Measurements from ENCODE around the gene HERPUD2. TPM values are rescaled to one million over a fixed set of nuclear protein-coding genes. Genes with fewer than 3 reads are reported as not detected.

HERPUD2 gene
- total RNA-seq, 4 donors from 2014 or later, result 25.3 to 44.1 (median 39.3) TPM

DNA sequence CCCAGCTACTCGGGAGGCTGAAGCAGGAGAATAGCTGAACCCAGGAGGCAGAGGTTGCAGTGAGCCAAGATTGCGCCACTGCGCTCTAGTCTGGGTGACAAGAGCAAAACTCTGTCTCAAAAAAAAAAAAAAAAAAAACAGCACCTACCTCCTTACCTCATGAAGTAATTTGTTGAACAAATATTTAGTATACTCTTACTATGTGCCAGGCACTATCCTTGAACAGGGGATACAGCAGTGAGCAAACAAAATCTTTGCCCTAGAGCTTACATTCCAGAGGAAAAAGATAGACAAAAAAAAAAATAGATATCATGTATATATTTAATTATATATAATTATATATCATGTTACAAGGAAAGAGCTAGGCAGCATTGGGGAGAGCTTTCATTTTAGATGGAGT is 36.4 kb upstream of the HERPUD2 start:
- peaks cover 0 to 4% (median 2%) of the 10 kb centered on the region in 4 donors for H3K4me1 ChIP-seq
- no peaks in the 10 kb centered on the region for H3K27me3 ChIP-seq
- DNase-seq (ENCODE audit: low spot score in 2 of 2), result no peak
- H3K27ac ChIP-seq, result no peak overlapping the region
- WGBS, 2 donors, result 99 to 100% methylated on average over 3 of the region's 3 CpGs
- no peak overlapping the region for H3K4me3 ChIP-seq
- no peaks in the 10 kb centered on the region for H3K36me3 ChIP-seq
- no peaks in the 10 kb centered on the region for H3K9me3 ChIP-seq
- no peak for TF ChIP-seq CTCF (IDR thresholded peaks at IDR 0.05)
- no peak for TF ChIP-seq POLR2A (IDR thresholded peaks at IDR 0.05)
- TF ChIP-seq EP300 (IDR thresholded peaks at IDR 0.05), result no peak

GRCh38 chr7:35729061-35729783 is 34.3 kb upstream of the HERPUD2 start:
- TF ChIP-seq EP300 (IDR thresholded peaks at IDR 0.05) (no peak), CTCF (IDR thresholded peaks at IDR 0.05) (no peak), POLR2A (IDR thresholded peaks at IDR 0.05) (no peak)
- Histone ChIP-seq H3K9me3 (no peaks in the 10 kb centered on the region), H3K4me3 (no peak overlapping the region), H3K36me3 (no peaks in the 10 kb centered on the region), H3K27me3 (no peaks in the 10 kb centered on the region), H3K27ac (peak overlapping the region in 1 of 4 donors; percentile 66), H3K4me1 (peaks cover 0 to 4% (median 2%) of the 10 kb centered on the region in 4 donors)
- no peak for DNase-seq (ENCODE audit: low spot score in 2 of 2)
- 83 to 89% methylated on average over 3 of the region's 3 CpGs for WGBS, 2 donors

GRCh38 chr7:35728412-35729060 is 33.6 kb upstream of the HERPUD2 start:
- WGBS, 2 donors, result 60 to 68% methylated on average over 1 of the region's 1 CpG
- Histone ChIP-seq H3K27ac (peak overlapping the region in 1 of 4 donors; percentile 66), H3K9me3 (no peaks in the 10 kb centered on the region), H3K4me3 (no peak overlapping the region), H3K36me3 (no peaks in the 10 kb centered on the region), H3K4me1 (peaks cover 0 to 4% (median 2%) of the 10 kb centered on the region in 4 donors), H3K27me3 (no peaks in the 10 kb centered on the region)
- DNase-seq (ENCODE audit: low spot score in 2 of 2), result no peak
- TF ChIP-seq POLR2A (IDR thresholded peaks at IDR 0.05) (no peak), CTCF (IDR thresholded peaks at IDR 0.05) (no peak), EP300 (IDR thresholded peaks at IDR 0.05) (no peak)

DNA sequence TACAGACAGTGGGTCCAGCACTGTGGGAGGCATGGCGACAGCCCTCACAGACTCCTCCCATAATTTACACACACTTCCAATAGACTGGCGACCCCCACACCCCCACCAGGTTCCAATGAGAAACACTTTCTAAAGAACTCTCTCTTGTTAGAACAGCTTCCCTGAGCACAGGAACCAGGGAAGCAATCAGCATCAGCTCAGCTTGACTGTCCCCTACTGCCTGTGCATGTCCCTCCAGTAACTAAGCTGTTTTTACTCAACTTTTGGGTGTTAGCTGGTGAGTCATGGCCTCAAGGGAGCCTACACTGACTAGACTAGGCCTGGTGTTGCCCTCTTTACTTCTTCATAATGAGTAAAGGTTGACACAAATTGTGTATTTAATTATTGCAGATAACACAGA is 32.6 kb upstream of the HERPUD2 start:
- H3K4me3 ChIP-seq, result no peak overlapping the region
- peak overlapping the region in 1 of 4 donors; percentile 66 for H3K27ac ChIP-seq
- H3K4me1 ChIP-seq, result peaks cover 0 to 4% (median 2%) of the 10 kb centered on the region in 4 donors
- WGBS, 2 donors, result 88 to 100% methylated on average over 2 of the region's 2 CpGs
- no peak for TF ChIP-seq CTCF (IDR thresholded peaks at IDR 0.05)
- TF ChIP-seq POLR2A (IDR thresholded peaks at IDR 0.05), result no peak
- H3K9me3 ChIP-seq, result no peaks in the 10 kb centered on the region
- no peak for DNase-seq (ENCODE audit: low spot score in 2 of 2)
- H3K36me3 ChIP-seq, result no peaks in the 10 kb centered on the region
- no peaks in the 10 kb centered on the region for H3K27me3 ChIP-seq

DNA sequence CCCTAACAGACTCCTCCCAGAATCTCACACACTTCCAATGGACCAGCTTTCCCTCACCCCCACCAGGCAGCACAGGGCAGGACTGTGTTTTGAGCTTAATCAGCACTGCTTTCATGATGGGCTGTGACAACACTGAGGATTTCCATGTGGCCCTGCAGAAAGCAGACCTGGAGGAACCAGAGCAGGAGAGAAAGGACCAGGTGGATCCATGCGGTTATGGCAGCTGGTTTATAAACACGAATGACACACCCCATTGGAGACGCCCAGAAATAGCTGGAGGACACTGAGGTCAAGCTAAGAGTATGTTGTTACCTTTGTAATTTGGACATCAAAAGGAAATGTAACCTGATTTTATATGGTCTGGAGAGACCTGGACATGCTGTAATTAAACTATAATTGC is 31.7 kb upstream of the HERPUD2 start:
- TF ChIP-seq EP300 (IDR thresholded peaks at IDR 0.05), result no peak
- TF ChIP-seq POLR2A (IDR thresholded peaks at IDR 0.05), result no peak
- no peak for TF ChIP-seq CTCF (IDR thresholded peaks at IDR 0.05)
- no peaks in the 10 kb centered on the region for H3K36me3 ChIP-seq
- WGBS, 2 donors, result 89 to 96% methylated on average over 3 of the region's 3 CpGs

More for the DNA sequence above, 31.7 kb upstream of the HERPUD2 start:
- Histone ChIP-seq H3K27me3 (no peaks in the 10 kb centered on the region), H3K27ac (peak overlapping the region in 1 of 4 donors; percentile 42), H3K4me1 (peaks cover 0 to 4% (median 2%) of the 10 kb centered on the region in 4 donors), H3K9me3 (no peaks in the 10 kb centered on the region), H3K4me3 (no peak overlapping the region)
- no peak for DNase-seq (ENCODE audit: low spot score in 2 of 2)
